HepG2 (cell line): Measurements from ENCODE around the gene PPP1R12C. TPM values are rescaled to one million over a fixed set of nuclear protein-coding genes. Genes with fewer than 3 reads are reported as not detected.
A peak's percentile ranks its signal among the peaks of the same experiment; 100 is the strongest.

Experiments
- ATAC-seq: fragments of 200-7000 bp; cut with Tn5 transposase; 3 replicates; pipeline ENCODE4 v1.9.1; 2020; ENCODE audit warnings: mild to moderate bottlenecking, moderate library complexity
- BruUV-seq: library from RNA; stranded (reverse); fragments of 400-500 nt; replicated peaks from 2 replicates; lab custom pipeline; 2021; lab: Mats Ljungman, UMichigan
- CTCF ChIA-PET: fragments of 300-600 bp; formaldehyde crosslinking; extraction: SDS; loops from one replicate; lab custom pipeline; 2021; ENCODE audit warnings: low total read pairs, inconsistent platforms, low intra/inter-chr PET ratio; lab: Yijun Ruan, JAX
- POLR2A ChIA-PET: fragments of 350-600 bp; sonication (Branson Sonifier 250); formaldehyde crosslinking; loops from one replicate; lab custom pipeline; 2020; ENCODE audit warnings: antibody characterized with exemption, inconsistent platforms; lab: Yijun Ruan, JAX
- DNase-seq: peaks from one replicate; pipeline ENCODE4 v3.0.0-alpha.2; 2015; ENCODE audit warnings: low spot score
- FAIRE-seq: peaks from 3 replicates; lab custom pipeline; 2011; peaks lifted over from hg19 to GRCh38; lab: Jason Lieb, UNC
- H2AFZ ChIP-seq: one replicate; pipeline ENCODE4 v1.6.1; 2011; ENCODE audit warnings: low read length, inconsistent platforms
- H3K27ac ChIP-seq: fragments of 300-600 bp; 3 replicates; pipeline ENCODE4 v1.8.0; 2011; ENCODE audit warnings: mixed run types, mild to moderate bottlenecking, mixed read lengths, low read length, inconsistent platforms; ENCODE audit not compliant: insufficient read depth; ENCODE audit errors: extremely low read length
- H3K27me3 ChIP-seq, 2 experiments: fragments of 200-600 bp in 1 of 2; 2 replicates in 1 of 2; 3 replicates in 1 of 2; pipeline versions ENCODE4 v1.6.0 to v1.8.0; 2011; ENCODE audit warnings: low read length in 2 of 2, mild to moderate bottlenecking in 2 of 2, moderate library complexity in 2 of 2, inconsistent platforms in 1 of 2; ENCODE audit not compliant: insufficient read depth in 2 of 2, control insufficient read depth in 1 of 2
- H3K36me3 ChIP-seq, 2 experiments: fragments of 200-600 bp in 1 of 2; replicated peaks in 1 of 2; 2 replicates in 1 of 2; 3 replicates in 1 of 2; pipeline versions ENCODE4 v1.5.1 to v1.8.0; 2011; ENCODE audit warnings: low read length in 2 of 2, inconsistent platforms in 1 of 2; ENCODE audit not compliant: insufficient read depth in 2 of 2, control insufficient read depth in 1 of 2
- H3K4me1 ChIP-seq: 2 replicates; pipeline ENCODE4 v1.5.1; 2012; ENCODE audit warnings: low read length, inconsistent platforms; ENCODE audit not compliant: insufficient read depth
- H3K4me2 ChIP-seq: 2 replicates; pipeline ENCODE4 v1.6.0; 2011; ENCODE audit warnings: low read depth, low read length, inconsistent platforms
- H3K4me3 ChIP-seq, 3 experiments: fragments of 200-600 bp in 1 of 3; sonication (generic), shearing (Covaris generic) in 1 of 3; replicated peaks in 1 of 3; 2 replicates each; pipeline ENCODE4 v1.5.1; 2011 to 2016; ENCODE audit warnings: low read length in 3 of 3, inconsistent platforms in 2 of 3, low read depth in 2 of 3, mild to moderate bottlenecking in 2 of 3, control low read depth in 1 of 3, mixed read lengths in 1 of 3; ENCODE audit not compliant: insufficient read depth in 1 of 3
- H3K79me2 ChIP-seq: one replicate; pipeline ENCODE4 v1.6.1; 2011; ENCODE audit warnings: low read length, inconsistent platforms; ENCODE audit not compliant: insufficient read depth
- H3K9ac ChIP-seq: 2 replicates; pipeline ENCODE4 v1.6.0; 2011; ENCODE audit warnings: mild to moderate bottlenecking, low read depth, low read length, inconsistent platforms; ENCODE audit not compliant: insufficient read depth
- H3K9me3 ChIP-seq: 2 replicates; pipeline ENCODE4 v1.5.1; 2012; ENCODE audit warnings: mild to moderate bottlenecking, low read length
- H4K20me1 ChIP-seq: 2 replicates; pipeline ENCODE4 v1.6.0; 2011; ENCODE audit warnings: inconsistent platforms, mild to moderate bottlenecking, low read length, moderate library complexity; ENCODE audit not compliant: insufficient read depth
- GABPA ChIP-seq, 2 experiments: IDR thresholded peaks; 2 replicates each; pipeline ENCODE4 v1.6.1; 2011 to 2016; ENCODE audit warnings: low read depth in 2 of 2, low read length in 1 of 2, missing biosample characterization in 1 of 2, missing genetic modification characterization in 1 of 2
- KAT2B ChIP-seq: fragments of 150-350 bp; IDR thresholded peaks from 2 replicates; pipeline ENCODE4 v1.6.1; 2014; ENCODE audit warnings: low read depth, low read length, borderline replicate concordance
- MBD4 ChIP-seq: IDR thresholded peaks from 2 replicates; pipeline ENCODE4 v1.6.1; 2012; ENCODE audit warnings: low read length, inconsistent platforms, borderline replicate concordance
- PHB2 ChIP-seq: fragments of 450-650 bp; IDR thresholded peaks from 2 replicates; pipeline ENCODE4 v1.6.1; 2018; ENCODE audit not compliant: partially characterized antibody
- SPEN ChIP-seq: sonication (generic); formaldehyde crosslinking; IDR thresholded peaks from 2 replicates; pipeline ENCODE4 v1.5.1; 2020; ENCODE audit warnings: low read depth, mild to moderate bottlenecking, missing genetic modification reagents
- TARDBP ChIP-seq: sonication (generic); formaldehyde crosslinking; IDR thresholded peaks from 2 replicates; pipeline ENCODE4 v1.8.0; 2022; ENCODE audit warnings: mild to moderate bottlenecking, missing genetic modification reagents
- ZFP36L2 ChIP-seq: sonication (generic); formaldehyde crosslinking; IDR thresholded peaks from 2 replicates; pipeline ENCODE4 v1.4.0; 2020; ENCODE audit warnings: missing genetic modification reagents
- ZNF350 ChIP-seq: sonication (generic); formaldehyde crosslinking; IDR thresholded peaks from 2 replicates; pipeline ENCODE4 v1.4.0; 2020; ENCODE audit warnings: mild to moderate bottlenecking, low read depth, missing genetic modification reagents, borderline replicate concordance
- ZNF556 ChIP-seq: sonication (generic); formaldehyde crosslinking; IDR thresholded peaks from 2 replicates; pipeline ENCODE4 v1.4.0; 2020; ENCODE audit warnings: mild to moderate bottlenecking, missing genetic modification reagents, borderline replicate concordance
- ZNF782 ChIP-seq: sonication (generic); formaldehyde crosslinking; IDR thresholded peaks from 2 replicates; pipeline ENCODE4 v1.4.0; 2020; ENCODE audit warnings: missing genetic modification reagents, mild to moderate bottlenecking, borderline replicate concordance
- ZNF792 ChIP-seq: IDR thresholded peaks from 2 replicates; pipeline ENCODE4 v1.6.1; 2016
- WGBS: methylation state at CpG from one replicate; pipeline ENCODE4 v1.1.6; 2017; ENCODE audit warnings: low lambda C conversion rate; 5-methylcytosine and 5-hydroxymethylcytosine counted together
- in situ Hi-C: cut with HindIII; loops from 2 replicates; pipeline ENCODE4 v1.10.0; 2017; ENCODE audit warnings: low pct_unique_long_range_greater_than_20kb; ENCODE audit not compliant: extremely low pct_ligation_motif_present
- intact Hi-C: fragments of 100-400 bp; cut with micrococcal nuclease; formaldehyde crosslinking; loops from one replicate; pipeline ENCODE4 v1.10.0; 2022; ENCODE audit not compliant: unreplicated experiment
- polyA plus RNA-seq, 8 experiments: library from polyadenylated mRNA; depleted of rRNA in 3 of 8; stranded (reverse) in 7 of 8; unstranded in 1 of 8; fragments of >200 nt; fragmentation: Illumina TruSeq in 4 of 8; extraction: Trizol in 4 of 8; gene quantifications; 2 replicates each; pipeline versions ENCODE4 v1.2.1 to v1.2.3, GENCODE V29; 2011 to 2016; ENCODE audit warnings: low read depth in 4 of 8, missing spikeins in 1 of 8, mixed read lengths in 1 of 8; ENCODE audit not compliant: insufficient read depth in 1 of 8
- total RNA-seq, 5 experiments: library from RNA; depleted of rRNA; stranded (reverse); fragments of >200 nt; fragmentation: Illumina TruSeq; extraction: Trizol; gene quantifications; 2 replicates each; pipeline ENCODE4 v1.2.3, GENCODE V29; 2016; ENCODE audit warnings: low read depth in 1 of 5
- TF ChIP-seq, protein P1 (sequence below): sonication (generic); formaldehyde crosslinking; IDR thresholded peaks from 2 replicates; pipeline ENCODE4 v1.4.0; 2020; ENCODE audit warnings: missing genetic modification reagents, borderline replicate concordance
- TF ChIP-seq, protein P2 (sequence below): IDR thresholded peaks from 2 replicates; pipeline ENCODE4 v1.6.1; 2012; ENCODE audit warnings: low read length, improper control_type of control experiment
- TF ChIP-seq, protein P3 (sequence below): sonication (generic); formaldehyde crosslinking; IDR thresholded peaks from 2 replicates; pipeline ENCODE4 v1.8.1; 2023; ENCODE audit warnings: mild to moderate bottlenecking, missing genetic modification reagents
- TF ChIP-seq, protein P4 (sequence below): sonication (generic); formaldehyde crosslinking; conservative IDR thresholded peaks from 2 replicates; pipeline ENCODE4 v1.8.0; 2022; ENCODE audit warnings: mild to moderate bottlenecking, moderate library complexity, missing genetic modification reagents

Gene PPP1R12C
- total and polyA plus RNA-seq, 2 of the 13 experiments (the other 11 are each of a cell fraction or from before 2014, with no cell fraction given), result 29.7 to 30.3 TPM

DNA sequence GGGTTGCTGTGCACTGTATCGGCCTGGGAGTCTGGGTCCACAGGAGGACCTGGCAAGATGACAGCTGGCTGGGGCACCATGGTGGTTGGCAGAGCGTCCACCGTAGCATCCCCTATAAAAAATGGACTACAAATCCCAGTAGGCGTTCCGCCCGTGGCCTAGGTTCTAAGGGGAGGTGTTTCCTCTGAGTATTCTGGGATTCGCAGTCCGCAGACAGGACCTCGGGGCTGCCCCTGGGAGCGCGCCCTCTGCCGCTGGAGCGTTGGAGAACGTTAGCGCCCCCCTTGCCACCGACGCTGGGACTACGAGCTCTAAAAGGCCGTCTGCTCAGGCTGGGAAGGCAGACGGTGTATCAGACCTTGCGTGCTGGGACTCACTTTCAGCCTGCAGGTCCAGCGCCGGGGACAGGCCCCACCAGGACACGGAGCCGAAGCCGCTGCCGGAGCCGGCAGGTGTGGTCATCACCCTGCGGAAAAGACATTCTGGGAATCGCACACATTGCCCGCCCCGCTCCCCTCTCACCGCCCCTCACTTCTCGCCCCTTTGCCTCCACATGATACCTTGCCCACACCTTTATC lies 48.6 kb upstream of the PPP1R12C start:
- peak; percentile 85 for DNase-seq
- peak overlapping the region; percentile 50 to 78 (median 63); a peak in 5 of 6 replicates for H3K4me3 ChIP-seq
- 2% methylated on average over 16 of the region's 34 CpGs for WGBS
- in situ Hi-C loops, result no loop called here
- peaks cover 0 to 7% of the 10 kb centered on the region in 2 experiments; a peak in 1 of 5 replicates for H3K27me3 ChIP-seq
- FAIRE-seq, result peak; percentile 83
- H3K4me2 ChIP-seq, result peak overlapping the region; percentile 80
- peaks cover 8% of the 10 kb centered on the region for H3K4me1 ChIP-seq
- no peak overlapping the region for H2AFZ ChIP-seq
- H3K79me2 ChIP-seq, result no peaks in the 10 kb centered on the region
- no peaks in the 10 kb centered on the region for H3K9me3 ChIP-seq
- no peak overlapping the region for H3K9ac ChIP-seq
- H3K27ac ChIP-seq, result no peak overlapping the region
- no TSS peak for BruUV-seq
- POLR2A ChIA-PET, result interaction anchor here (1.2 to 3.3 kb wide), 4 partner anchors 41 to 241 kb away, joined by 3 to 16 read pairs (median 6); partner anchors contain the start of genes KMT5C and UBE2S
- no peaks in the 10 kb centered on the region for H4K20me1 ChIP-seq
- CTCF ChIA-PET, result interaction anchor here (1.5 kb wide), 1 partner anchor 25 kb away, joined by 4 read pairs; no protein-coding TSS in a partner anchor
- intact Hi-C loops, result no loop called here
- peak; percentile 88 for ATAC-seq
- H3K36me3 ChIP-seq, result no peaks in the 10 kb centered on the region
- TF ChIP-seq GABPA (IDR thresholded peaks at IDR 0.05; ENCODE audit: low read depth, low read length) (peak; percentile 30; the same call in 1 of the 2 replicates), GABPA (CRISPR knock-in tag; IDR thresholded peaks at IDR 0.05; ENCODE audit: low read depth) (peak; percentile 83), TARDBP (CRISPR knock-in tag) (peak; percentile 32; the same call in 1 of the 2 replicates), KAT2B (no peak), MBD4 (no peak), ZNF350 (peak; percentile 17; the same call in 1 of the 2 replicates), ZNF556 (CRISPR knock-in tag) (0 out of 2 replicates have a peak, but pooled peaks have one; percentile 33), SPEN (CRISPR knock-in tag) (0 out of 2 replicates have a peak, but pooled peaks have one; percentile 22), ZNF792 (CRISPR knock-in tag) (no peak), ZNF782 (CRISPR knock-in tag) (0 out of 2 replicates have a peak, but pooled peaks have one; percentile 57), PHB2 (no peak), ZFP36L2 (no peak)
- TF ChIP-seq, protein P1, sequence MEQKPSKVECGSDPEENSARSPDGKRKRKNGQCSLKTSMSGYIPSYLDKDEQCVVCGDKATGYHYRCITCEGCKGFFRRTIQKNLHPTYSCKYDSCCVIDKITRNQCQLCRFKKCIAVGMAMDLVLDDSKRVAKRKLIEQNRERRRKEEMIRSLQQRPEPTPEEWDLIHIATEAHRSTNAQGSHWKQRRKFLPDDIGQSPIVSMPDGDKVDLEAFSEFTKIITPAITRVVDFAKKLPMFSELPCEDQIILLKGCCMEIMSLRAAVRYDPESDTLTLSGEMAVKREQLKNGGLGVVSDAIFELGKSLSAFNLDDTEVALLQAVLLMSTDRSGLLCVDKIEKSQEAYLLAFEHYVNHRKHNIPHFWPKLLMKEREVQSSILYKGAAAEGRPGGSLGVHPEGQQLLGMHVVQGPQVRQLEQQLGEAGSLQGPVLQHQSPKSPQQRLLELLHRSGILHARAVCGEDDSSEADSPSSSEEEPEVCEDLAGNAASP (CRISPR knock-in tag), result 0 out of 2 replicates have a peak, but pooled peaks have one; percentile 15
- TF ChIP-seq, protein P2, sequence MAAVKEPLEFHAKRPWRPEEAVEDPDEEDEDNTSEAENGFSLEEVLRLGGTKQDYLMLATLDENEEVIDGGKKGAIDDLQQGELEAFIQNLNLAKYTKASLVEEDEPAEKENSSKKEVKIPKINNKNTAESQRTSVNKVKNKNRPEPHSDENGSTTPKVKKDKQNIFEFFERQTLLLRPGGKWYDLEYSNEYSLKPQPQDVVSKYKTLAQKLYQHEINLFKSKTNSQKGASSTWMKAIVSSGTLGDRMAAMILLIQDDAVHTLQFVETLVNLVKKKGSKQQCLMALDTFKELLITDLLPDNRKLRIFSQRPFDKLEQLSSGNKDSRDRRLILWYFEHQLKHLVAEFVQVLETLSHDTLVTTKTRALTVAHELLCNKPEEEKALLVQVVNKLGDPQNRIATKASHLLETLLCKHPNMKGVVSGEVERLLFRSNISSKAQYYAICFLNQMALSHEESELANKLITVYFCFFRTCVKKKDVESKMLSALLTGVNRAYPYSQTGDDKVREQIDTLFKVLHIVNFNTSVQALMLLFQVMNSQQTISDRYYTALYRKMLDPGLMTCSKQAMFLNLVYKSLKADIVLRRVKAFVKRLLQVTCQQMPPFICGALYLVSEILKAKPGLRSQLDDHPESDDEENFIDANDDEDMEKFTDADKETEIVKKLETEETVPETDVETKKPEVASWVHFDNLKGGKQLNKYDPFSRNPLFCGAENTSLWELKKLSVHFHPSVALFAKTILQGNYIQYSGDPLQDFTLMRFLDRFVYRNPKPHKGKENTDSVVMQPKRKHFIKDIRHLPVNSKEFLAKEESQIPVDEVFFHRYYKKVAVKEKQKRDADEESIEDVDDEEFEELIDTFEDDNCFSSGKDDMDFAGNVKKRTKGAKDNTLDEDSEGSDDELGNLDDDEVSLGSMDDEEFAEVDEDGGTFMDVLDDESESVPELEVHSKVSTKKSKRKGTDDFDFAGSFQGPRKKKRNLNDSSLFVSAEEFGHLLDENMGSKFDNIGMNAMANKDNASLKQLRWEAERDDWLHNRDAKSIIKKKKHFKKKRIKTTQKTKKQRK, result no peak
- TF ChIP-seq, protein P3, sequence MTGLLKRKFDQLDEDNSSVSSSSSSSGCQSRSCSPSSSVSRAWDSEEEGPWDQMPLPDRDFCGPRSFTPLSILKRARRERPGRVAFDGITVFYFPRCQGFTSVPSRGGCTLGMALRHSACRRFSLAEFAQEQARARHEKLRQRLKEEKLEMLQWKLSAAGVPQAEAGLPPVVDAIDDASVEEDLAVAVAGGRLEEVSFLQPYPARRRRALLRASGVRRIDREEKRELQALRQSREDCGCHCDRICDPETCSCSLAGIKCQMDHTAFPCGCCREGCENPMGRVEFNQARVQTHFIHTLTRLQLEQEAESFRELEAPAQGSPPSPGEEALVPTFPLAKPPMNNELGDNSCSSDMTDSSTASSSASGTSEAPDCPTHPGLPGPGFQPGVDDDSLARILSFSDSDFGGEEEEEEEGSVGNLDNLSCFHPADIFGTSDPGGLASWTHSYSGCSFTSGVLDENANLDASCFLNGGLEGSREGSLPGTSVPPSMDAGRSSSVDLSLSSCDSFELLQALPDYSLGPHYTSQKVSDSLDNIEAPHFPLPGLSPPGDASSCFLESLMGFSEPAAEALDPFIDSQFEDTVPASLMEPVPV (CRISPR knock-in tag), result peak; percentile 47; the same call in 1 of the 2 replicates
- TF ChIP-seq, protein P4, sequence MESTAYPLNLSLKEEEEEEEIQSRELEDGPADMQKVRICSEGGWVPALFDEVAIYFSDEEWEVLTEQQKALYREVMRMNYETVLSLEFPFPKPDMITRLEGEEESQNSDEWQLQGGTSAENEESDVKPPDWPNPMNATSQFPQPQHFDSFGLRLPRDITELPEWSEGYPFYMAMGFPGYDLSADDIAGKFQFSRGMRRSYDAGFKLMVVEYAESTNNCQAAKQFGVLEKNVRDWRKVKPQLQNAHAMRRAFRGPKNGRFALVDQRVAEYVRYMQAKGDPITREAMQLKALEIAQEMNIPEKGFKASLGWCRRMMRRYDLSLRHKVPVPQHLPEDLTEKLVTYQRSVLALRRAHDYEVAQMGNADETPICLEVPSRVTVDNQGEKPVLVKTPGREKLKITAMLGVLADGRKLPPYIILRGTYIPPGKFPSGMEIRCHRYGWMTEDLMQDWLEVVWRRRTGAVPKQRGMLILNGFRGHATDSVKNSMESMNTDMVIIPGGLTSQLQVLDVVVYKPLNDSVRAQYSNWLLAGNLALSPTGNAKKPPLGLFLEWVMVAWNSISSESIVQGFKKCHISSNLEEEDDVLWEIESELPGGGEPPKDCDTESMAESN (CRISPR knock-in tag), result peak; percentile 66; the same call in 1 of the 2 replicates
